H9 (cell line): ENCODE results near the gene RYR1. TPM values are rescaled to one million over a fixed set of nuclear protein-coding genes. Genes with fewer than 3 reads are reported as not detected.

ENCODE experiments used
- DNase-seq: peaks from one replicate; pipeline ENCODE4 v3.0.0-alpha.2; 2017
- H2AFZ ChIP-seq: one replicate; pipeline ENCODE4 v1.6.1; 2013; ENCODE audit warnings: mild to moderate bottlenecking, low read length, control low read depth, moderate library complexity
- H2AK5ac ChIP-seq: 2 replicates; pipeline ENCODE4 v1.6.1; 2013; ENCODE audit warnings: low read length, control low read depth, mixed read lengths; ENCODE audit not compliant: insufficient read length
- H2BK120ac ChIP-seq: one replicate; pipeline ENCODE4 v1.6.1; 2013; ENCODE audit warnings: low read depth, mild to moderate bottlenecking, low read length, control low read depth, inconsistent platforms; ENCODE audit not compliant: poor library complexity, severe bottlenecking
- H2BK12ac ChIP-seq: 2 replicates; pipeline ENCODE4 v1.6.1; 2013; ENCODE audit warnings: low read length, control low read depth, mixed read lengths, low read depth; ENCODE audit not compliant: insufficient read length
- H2BK15ac ChIP-seq: 2 replicates; pipeline ENCODE4 v1.6.1; 2013; ENCODE audit warnings: low read depth, low read length, control low read depth
- H2BK20ac ChIP-seq: one replicate; pipeline ENCODE4 v1.6.1; 2013; ENCODE audit warnings: low read depth, mild to moderate bottlenecking, low read length, control low read depth, inconsistent platforms; ENCODE audit not compliant: poor library complexity, severe bottlenecking
- H2BK5ac ChIP-seq: 2 replicates; pipeline ENCODE4 v1.6.1; 2013; ENCODE audit warnings: low read length, control low read depth, mixed read lengths; ENCODE audit not compliant: insufficient read length
- H3K14ac ChIP-seq: 2 replicates; pipeline ENCODE4 v1.6.1; 2013; ENCODE audit warnings: low read length, control low read depth; ENCODE audit not compliant: insufficient read depth
- H3K18ac ChIP-seq: 2 replicates; pipeline ENCODE4 v1.6.1; 2013; ENCODE audit warnings: low read depth, mild to moderate bottlenecking, mixed read lengths, low read length, control low read depth; ENCODE audit not compliant: insufficient read length
- H3K23ac ChIP-seq: 2 replicates; pipeline ENCODE4 v1.6.1; 2013; ENCODE audit warnings: low read length, control low read depth, mixed read lengths, low read depth; ENCODE audit not compliant: insufficient read length
- H3K23me2 ChIP-seq: 2 replicates; pipeline ENCODE4 v1.6.1; 2013; ENCODE audit warnings: low read depth, mild to moderate bottlenecking, mixed read lengths, low read length, control low read depth; ENCODE audit not compliant: insufficient read length, poor library complexity, severe bottlenecking
- H3K27ac ChIP-seq: 2 replicates; pipeline ENCODE4 v1.5.1; 2013; ENCODE audit warnings: low read length, control low read depth, mixed read lengths, low read depth; ENCODE audit not compliant: insufficient read length
- H3K27me3 ChIP-seq: 2 replicates; pipeline ENCODE4 v1.6.1; 2013; ENCODE audit warnings: low read length, control low read depth, inconsistent platforms; ENCODE audit not compliant: insufficient read depth
- H3K4ac ChIP-seq: 2 replicates; pipeline ENCODE4 v1.6.1; 2013; ENCODE audit warnings: low read depth, mild to moderate bottlenecking, control low read depth, inconsistent platforms, low read length, moderate library complexity
- H3K4me1 ChIP-seq: 2 replicates; pipeline ENCODE4 v1.6.1; 2013; ENCODE audit warnings: low read length, control low read depth, inconsistent platforms; ENCODE audit not compliant: insufficient read depth
- H3K4me2 ChIP-seq: 2 replicates; pipeline ENCODE4 v1.6.1; 2013; ENCODE audit warnings: low read length, control low read depth, mixed read lengths; ENCODE audit not compliant: insufficient read length, insufficient read depth
- H3K56ac ChIP-seq: 2 replicates; pipeline ENCODE4 v1.6.1; 2013; ENCODE audit warnings: low read depth, mild to moderate bottlenecking, mixed read lengths, low read length, control low read depth; ENCODE audit not compliant: insufficient read length
- H3K79me1 ChIP-seq: 2 replicates; pipeline ENCODE4 v1.6.1; 2013; ENCODE audit warnings: low read depth, mild to moderate bottlenecking, moderate library complexity, low read length, control low read depth, inconsistent platforms; ENCODE audit not compliant: insufficient read depth, poor library complexity, severe bottlenecking
- H3K79me2 ChIP-seq: 2 replicates; pipeline ENCODE4 v1.6.1; 2013; ENCODE audit warnings: low read length, control low read depth, inconsistent platforms; ENCODE audit not compliant: insufficient read depth
- H3K9ac ChIP-seq: 2 replicates; pipeline ENCODE4 v1.6.1; 2013; ENCODE audit warnings: low read length, control low read depth, mixed read lengths; ENCODE audit not compliant: insufficient read length; ENCODE audit errors: extremely low read depth
- H3K9me3 ChIP-seq: one replicate; pipeline ENCODE4 v1.6.1; 2013; ENCODE audit warnings: low read depth, low read length, inconsistent platforms; ENCODE audit not compliant: control insufficient read depth
- H3T11ph ChIP-seq: one replicate; pipeline ENCODE4 v1.6.1; 2013; ENCODE audit warnings: mild to moderate bottlenecking, low read length, control low read depth, inconsistent platforms
- H4K20me1 ChIP-seq: one replicate; pipeline ENCODE4 v1.6.1; 2013; ENCODE audit not compliant: control insufficient read depth, insufficient read length, insufficient read depth
- H4K5ac ChIP-seq: 2 replicates; pipeline ENCODE4 v1.6.1; 2013; ENCODE audit warnings: low read depth, mild to moderate bottlenecking, mixed read lengths, low read length, control low read depth; ENCODE audit not compliant: insufficient read length
- H4K8ac ChIP-seq: replicated peaks from 2 replicates; pipeline ENCODE4 v1.6.1; 2013; ENCODE audit warnings: low read length, control low read depth, mixed read lengths, low read depth; ENCODE audit not compliant: insufficient read length
- H4K91ac ChIP-seq: 2 replicates; pipeline ENCODE4 v1.6.1; 2013; ENCODE audit warnings: low read depth, mild to moderate bottlenecking, moderate library complexity, mixed read lengths, low read length, control low read depth; ENCODE audit not compliant: insufficient read length
- H3K27ac Mint-ChIP-seq, 3 experiments: 2 replicates in 2 of 3; 3 replicates in 1 of 3; pipeline ENCODE4 v1.8.0; 2020 to 2021; ENCODE audit warnings: mixed read lengths in 3 of 3, mild to moderate bottlenecking in 1 of 3, moderate library complexity in 1 of 3
- H3K27me3 Mint-ChIP-seq: 2 replicates; pipeline ENCODE4 v1.8.0; 2021; ENCODE audit warnings: low read depth, mild to moderate bottlenecking, moderate library complexity, mixed read lengths
- H3K36me3 Mint-ChIP-seq, 3 experiments: 2 replicates in 2 of 3; 3 replicates in 1 of 3; pipeline ENCODE4 v1.8.0; 2020 to 2021; ENCODE audit warnings: low read depth in 3 of 3, mixed read lengths in 3 of 3; ENCODE audit not compliant: insufficient read depth in 1 of 3
- H3K4me1 Mint-ChIP-seq, 2 experiments: 2 replicates each; pipeline ENCODE4 v1.8.0; 2020; ENCODE audit warnings: mixed read lengths in 2 of 2
- H3K4me3 Mint-ChIP-seq, 2 experiments: 2 replicates in 1 of 2; 3 replicates in 1 of 2; pipeline ENCODE4 v1.8.0; 2020 to 2021; ENCODE audit warnings: mild to moderate bottlenecking in 2 of 2, mixed read lengths in 2 of 2, moderate library complexity in 1 of 2
- H3K9me3 Mint-ChIP-seq, 2 experiments: 2 replicates in 1 of 2; 3 replicates in 1 of 2; pipeline ENCODE4 v1.8.0; 2020; ENCODE audit warnings: mild to moderate bottlenecking in 2 of 2, mixed read lengths in 2 of 2, moderate library complexity in 1 of 2
- WGBS: extraction: QIAGEN DNeasy Blood & Tissue Kit; methylation state at CpG from one replicate; pipeline ENCODE4 v1.1.7; 2013; ENCODE audit warnings: missing lambda C conversion rate, low lambda C conversion rate, mixed read lengths; ENCODE audit not compliant: insufficient read length; ENCODE audit errors: extremely low coverage; 5-methylcytosine and 5-hydroxymethylcytosine counted together
- total RNA-seq: library from RNA; stranded (reverse); gene quantifications from 2 replicates; pipeline ENCODE4 v1.2.1, GENCODE V29; 2021
- TF ChIP-seq, protein P1 (sequence below): fragments of 200-600 bp; sonication (generic); conservative IDR thresholded peaks from 3 replicates; pipeline ENCODE4 v1.8.0; 2021; ENCODE audit warnings: antibody characterized with exemption, mild to moderate bottlenecking

The RYR1 gene
- total RNA-seq, 1 experiment from 2014 or later: 8.9 TPM

DNA sequence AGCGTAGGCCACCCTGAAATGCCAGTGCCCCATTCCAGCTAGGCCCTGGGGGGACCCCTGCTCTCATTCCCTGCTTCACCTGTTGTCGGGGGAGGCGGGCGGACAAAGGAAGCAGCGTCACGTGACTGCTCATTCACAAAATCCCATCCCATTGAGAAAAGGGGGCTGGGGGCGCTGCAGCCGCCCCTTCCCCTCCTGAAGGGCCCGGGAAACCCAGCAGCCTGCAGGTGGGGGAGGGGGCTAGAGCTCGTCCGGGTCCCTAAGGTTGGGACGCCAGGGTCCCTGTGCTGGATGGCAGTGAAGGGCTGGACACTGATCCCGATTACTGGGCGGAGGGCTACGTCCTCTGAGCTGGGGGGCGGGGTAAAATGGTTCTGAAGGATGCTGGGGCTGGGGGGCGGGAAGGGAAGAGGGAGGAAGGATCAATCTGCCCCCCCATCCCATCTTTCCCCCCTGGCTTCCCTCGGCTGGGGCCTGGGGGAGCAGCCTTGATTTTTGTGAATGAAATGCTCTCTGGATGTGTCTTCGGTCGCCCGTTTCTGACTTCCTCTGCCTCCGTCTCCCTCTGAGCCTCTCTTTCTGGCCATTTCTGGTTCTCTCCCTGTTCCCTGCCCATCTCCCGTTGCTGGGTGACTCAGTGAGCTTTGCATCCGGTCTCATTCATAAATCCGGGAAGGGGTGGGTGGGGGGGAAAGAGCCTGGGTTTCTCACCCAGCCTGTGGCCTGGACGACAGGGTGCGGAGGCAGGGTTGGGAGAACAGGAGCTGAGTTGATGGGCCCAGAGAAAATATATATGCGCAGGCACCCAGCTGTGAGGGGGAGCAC, 44.2 kb upstream of the RYR1 start:
- peak overlapping the region; percentile 85 to 97 (median 97) for H3K27ac Mint-ChIP-seq
- peaks cover 20 to 34% (median 22%) of the 10 kb centered on the region in 3 experiments for H3K36me3 Mint-ChIP-seq
- peak overlapping the region; percentile 70 for H3K14ac ChIP-seq
- H3K9ac ChIP-seq: peak overlapping the region; percentile 63
- H3K18ac ChIP-seq: peak overlapping the region; percentile 54
- no peak overlapping the region for H2BK12ac ChIP-seq
- H3K79me2 ChIP-seq: no peaks in the 10 kb centered on the region; the same call in 1 of the 2 replicates
- no peaks in the 10 kb centered on the region for H3K9me3 ChIP-seq
- peak overlapping the region; percentile 80 for H3K4me2 ChIP-seq
- H2BK20ac ChIP-seq: no peak overlapping the region
- no peaks in the 10 kb centered on the region for H3K9me3 Mint-ChIP-seq
- H3K4me3 Mint-ChIP-seq: peak overlapping the region; percentile 83 to 92
- TF ChIP-seq, protein P1, sequence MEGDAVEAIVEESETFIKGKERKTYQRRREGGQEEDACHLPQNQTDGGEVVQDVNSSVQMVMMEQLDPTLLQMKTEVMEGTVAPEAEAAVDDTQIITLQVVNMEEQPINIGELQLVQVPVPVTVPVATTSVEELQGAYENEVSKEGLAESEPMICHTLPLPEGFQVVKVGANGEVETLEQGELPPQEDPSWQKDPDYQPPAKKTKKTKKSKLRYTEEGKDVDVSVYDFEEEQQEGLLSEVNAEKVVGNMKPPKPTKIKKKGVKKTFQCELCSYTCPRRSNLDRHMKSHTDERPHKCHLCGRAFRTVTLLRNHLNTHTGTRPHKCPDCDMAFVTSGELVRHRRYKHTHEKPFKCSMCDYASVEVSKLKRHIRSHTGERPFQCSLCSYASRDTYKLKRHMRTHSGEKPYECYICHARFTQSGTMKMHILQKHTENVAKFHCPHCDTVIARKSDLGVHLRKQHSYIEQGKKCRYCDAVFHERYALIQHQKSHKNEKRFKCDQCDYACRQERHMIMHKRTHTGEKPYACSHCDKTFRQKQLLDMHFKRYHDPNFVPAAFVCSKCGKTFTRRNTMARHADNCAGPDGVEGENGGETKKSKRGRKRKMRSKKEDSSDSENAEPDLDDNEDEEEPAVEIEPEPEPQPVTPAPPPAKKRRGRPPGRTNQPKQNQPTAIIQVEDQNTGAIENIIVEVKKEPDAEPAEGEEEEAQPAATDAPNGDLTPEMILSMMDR: no peak
- no peaks in the 10 kb centered on the region for H3K27me3 ChIP-seq
- H4K20me1 ChIP-seq: no peaks in the 10 kb centered on the region
- H3K4ac ChIP-seq: no peak overlapping the region
- H2BK120ac ChIP-seq: peak overlapping the region; percentile 15
- no peaks in the 10 kb centered on the region; the same call in 1 of the 2 replicates for H3K4me1 ChIP-seq
- H4K8ac ChIP-seq: no peak overlapping the region
- no peaks in the 10 kb centered on the region for H3K79me1 ChIP-seq
- H4K91ac ChIP-seq: no peak overlapping the region
- H3K56ac ChIP-seq: no peak overlapping the region
- peaks cover 7% of the 10 kb centered on the region; the same call in 1 of the 2 replicates for H3K27me3 Mint-ChIP-seq
- H2BK5ac ChIP-seq: no peak overlapping the region
- peaks cover 42 to 56% of the 10 kb centered on the region in 2 experiments for H3K4me1 Mint-ChIP-seq
- H2AFZ ChIP-seq: no peak overlapping the region
- DNase-seq: peak; percentile 68
- no peak overlapping the region for H2AK5ac ChIP-seq
- peaks cover 35% of the 10 kb centered on the region for H3K23me2 ChIP-seq
- no peak overlapping the region for H3K23ac ChIP-seq
- H3T11ph ChIP-seq: no peak overlapping the region
- H4K5ac ChIP-seq: no peak overlapping the region
- H2BK15ac ChIP-seq: no peak overlapping the region
- no CpG with 5 or more reads among the region's 28 CpGs for WGBS
- H3K27ac ChIP-seq: no peak overlapping the region
